GM19452 (cell line): ENCODE data around the gene DEFB125.

Experiments used
- ATAC-seq: cut with Tn5 transposase; IDR thresholded peaks from one replicate; pipeline ENCODE4 v1.9.1; 2021; ENCODE audit not compliant: unreplicated experiment

DEFB125 gene

GRCh38 chr20:145877-146276 lies 58.4 kb downstream of the DEFB125 start:
- ATAC-seq = no peak
